ENCODE results near the gene ARHGEF28. TPM values are rescaled to one million over a fixed set of nuclear protein-coding genes. Genes with fewer than 3 reads are reported as not detected.

ARHGEF28 gene
- total and polyA plus RNA-seq, 2 of the 13 experiments (the other 11 are each of a cell fraction or from before 2014, with no cell fraction given): 17.4 to 34.1 TPM

DNA sequence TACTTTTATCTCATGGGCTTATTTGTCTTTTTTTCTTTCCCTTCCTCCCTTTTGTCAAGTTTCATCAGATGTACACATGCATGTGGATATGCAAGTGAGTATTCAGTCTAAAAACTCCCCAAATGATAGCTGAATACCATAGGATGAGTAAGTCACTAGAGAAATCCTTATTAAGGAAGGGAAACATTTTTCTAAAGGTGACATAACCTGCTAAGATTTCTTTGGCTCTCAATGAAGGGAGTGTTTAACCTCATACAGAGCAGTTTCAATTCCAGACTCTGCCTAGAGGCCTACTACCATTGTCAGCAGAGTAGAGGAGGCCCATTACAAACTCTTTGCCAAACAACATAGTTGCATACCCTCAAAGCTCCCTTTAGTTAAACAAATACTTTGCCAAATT, 192.4 kb downstream of the ARHGEF28 start:
- peaks cover 83% of the 10 kb centered on the region for H3K4me1 ChIP-seq (ENCODE audit: insufficient read depth, low read length)
- intact Hi-C loops (cut with micrococcal nuclease; ENCODE audit: unreplicated experiment) (no loop called here), in situ Hi-C loops (cut with HindIII; ENCODE audit: extremely low pct_ligation_motif_present, low pct_unique_long_range_greater_than_20kb) (no loop called here)
- H3K79me2 ChIP-seq (ENCODE audit: insufficient read depth, low read length): peaks cover 92% of the 10 kb centered on the region
- no peak overlapping the region for H3K9ac ChIP-seq (ENCODE audit: insufficient read depth, low read depth, low read length)
- CTCF ChIA-PET (ENCODE audit: low intra/inter-chr PET ratio, low total read pairs): no interaction called here
- H3K9me3 ChIP-seq (ENCODE audit: low read length): no peaks in the 10 kb centered on the region
- H3K4me2 ChIP-seq (ENCODE audit: low read depth, low read length): peak overlapping the region; percentile 91; the same call in 1 of the 2 replicates
- no peak for DNase-seq (ENCODE audit: low spot score)
- POLR2A ChIA-PET: interaction anchor here (0.7 to 1.2 kb wide), 2 partner anchors 22 to 194 kb away, joined by 3 read pairs; no protein-coding TSS in a partner anchor
- no TSS peak for BruUV-seq (replicated peaks)
- H3K27ac ChIP-seq (ENCODE audit: extremely low read length, insufficient read depth, low read length): no peak overlapping the region
- H3K36me3 ChIP-seq (replicated peaks in 1 of 2; ENCODE audit: control insufficient read depth in 1 of 2, insufficient read depth in 2 of 2, low read length in 2 of 2): peaks cover 3 to 18% of the 10 kb centered on the region in 2 experiments; a peak in 4 of 5 replicates
- no peaks in the 10 kb centered on the region; the same call in 1 of the 2 replicates for H4K20me1 ChIP-seq (ENCODE audit: insufficient read depth, low read length)
- FAIRE-seq: no peak
- H3K4me3 ChIP-seq (replicated peaks in 1 of 3; ENCODE audit: insufficient read depth in 1 of 3, low read depth in 2 of 3, low read length in 3 of 3): no peak overlapping the region
- no peak overlapping the region for H2AFZ ChIP-seq (ENCODE audit: low read length)
- H3K27me3 ChIP-seq (ENCODE audit: control insufficient read depth in 1 of 2, insufficient read depth in 2 of 2, low read length in 2 of 2): no peaks in the 10 kb centered on the region
- no peak for ATAC-seq
- no peak for TF ChIP-seq WIZ (CRISPR knock-in tag; IDR thresholded peaks at IDR 0.05)
- TF ChIP-seq ZC3H4 (CRISPR knock-in tag; IDR thresholded peaks at IDR 0.05; ENCODE audit: borderline replicate concordance): no peak
- no peak for TF ChIP-seq TOPORS (CRISPR knock-in tag; IDR thresholded peaks at IDR 0.05)
- TF ChIP-seq, protein P1, sequence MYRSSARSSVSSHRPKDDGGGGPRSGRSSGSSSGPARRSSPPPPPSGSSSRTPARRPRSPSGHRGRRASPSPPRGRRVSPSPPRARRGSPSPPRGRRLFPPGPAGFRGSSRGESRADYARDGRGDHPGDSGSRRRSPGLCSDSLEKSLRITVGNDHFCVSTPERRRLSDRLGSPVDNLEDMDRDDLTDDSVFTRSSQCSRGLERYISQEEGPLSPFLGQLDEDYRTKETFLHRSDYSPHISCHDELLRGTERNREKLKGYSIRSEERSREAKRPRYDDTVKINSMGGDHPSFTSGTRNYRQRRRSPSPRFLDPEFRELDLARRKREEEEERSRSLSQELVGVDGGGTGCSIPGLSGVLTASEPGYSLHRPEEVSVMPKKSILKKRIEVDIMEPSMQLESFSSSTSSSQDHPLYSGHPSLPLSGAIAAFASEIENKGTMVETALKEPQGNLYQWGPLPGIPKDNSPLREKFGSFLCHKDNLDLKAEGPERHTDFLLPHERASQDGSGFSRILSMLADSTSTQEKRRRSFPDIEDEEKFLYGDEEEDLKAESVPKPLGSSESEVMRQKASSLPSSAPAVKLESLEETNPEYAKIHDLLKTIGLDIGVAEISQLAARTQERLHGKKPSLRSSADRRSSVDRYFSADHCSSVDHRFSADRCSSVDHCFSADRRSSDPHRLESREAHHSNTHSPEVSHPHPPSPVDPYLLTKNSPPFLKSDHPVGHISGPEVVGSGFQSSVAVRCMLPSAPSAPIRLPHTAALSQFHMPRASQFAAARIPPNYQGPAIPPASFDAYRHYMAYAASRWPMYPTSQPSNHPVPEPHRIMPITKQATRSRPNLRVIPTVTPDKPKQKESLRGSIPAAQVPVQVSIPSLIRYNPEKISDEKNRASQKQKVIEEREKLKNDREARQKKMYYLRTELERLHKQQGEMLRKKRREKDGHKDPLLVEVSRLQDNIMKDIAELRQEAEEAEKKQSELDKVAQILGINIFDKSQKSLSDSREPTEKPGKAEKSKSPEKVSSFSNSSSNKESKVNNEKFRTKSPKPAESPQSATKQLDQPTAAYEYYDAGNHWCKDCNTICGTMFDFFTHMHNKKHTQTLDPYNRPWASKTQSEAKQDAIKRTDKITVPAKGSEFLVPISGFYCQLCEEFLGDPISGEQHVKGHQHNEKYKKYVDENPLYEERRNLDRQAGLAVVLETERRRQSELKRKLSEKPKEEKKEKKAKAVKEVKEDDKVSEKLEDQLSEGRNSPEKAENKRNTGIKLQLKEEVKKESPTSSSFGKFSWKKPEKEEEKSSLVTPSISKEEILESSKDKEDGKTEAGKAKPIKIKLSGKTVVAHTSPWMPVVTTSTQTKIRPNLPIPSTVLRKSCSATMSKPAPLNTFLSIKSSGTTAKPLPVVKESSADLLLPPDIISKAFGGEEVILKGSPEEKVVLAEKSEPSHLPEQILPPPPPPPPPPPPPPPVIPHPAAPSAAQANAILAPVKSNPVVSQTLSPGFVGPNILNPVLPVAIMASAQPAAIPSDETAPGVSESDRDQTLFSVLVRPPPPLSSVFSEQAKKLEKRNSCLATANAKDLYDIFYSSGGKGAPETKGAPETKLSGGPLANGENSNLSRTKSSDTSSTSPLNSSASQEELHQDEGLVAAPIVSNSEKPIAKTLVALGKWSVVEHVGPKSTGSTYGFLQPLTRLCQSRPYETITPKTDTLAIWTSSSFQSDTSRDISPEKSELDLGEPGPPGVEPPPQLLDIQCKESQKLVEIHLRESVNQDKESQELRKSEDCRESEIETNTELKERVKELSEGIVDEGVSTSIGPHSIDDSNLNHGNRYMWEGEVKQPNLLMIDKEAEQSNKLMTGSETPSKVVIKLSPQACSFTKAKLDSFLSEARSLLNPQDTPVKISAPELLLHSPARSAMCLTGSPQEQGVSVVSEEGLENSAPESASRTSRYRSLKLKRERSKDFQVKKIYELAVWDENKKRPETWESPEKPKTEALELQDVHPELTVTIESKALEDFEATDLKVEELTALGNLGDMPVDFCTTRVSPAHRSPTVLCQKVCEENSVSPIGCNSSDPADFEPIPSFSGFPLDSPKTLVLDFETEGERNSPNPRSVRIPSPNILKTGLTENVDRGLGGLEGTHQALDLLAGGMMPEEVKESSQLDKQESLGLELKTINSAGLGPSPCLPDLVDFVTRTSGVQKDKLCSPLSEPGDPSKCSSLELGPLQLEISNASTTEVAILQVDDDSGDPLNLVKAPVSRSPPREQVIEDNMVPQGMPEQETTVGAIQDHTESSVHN (CRISPR knock-in tag; IDR thresholded peaks at IDR 0.05): no peak
- TF ChIP-seq, protein P2, sequence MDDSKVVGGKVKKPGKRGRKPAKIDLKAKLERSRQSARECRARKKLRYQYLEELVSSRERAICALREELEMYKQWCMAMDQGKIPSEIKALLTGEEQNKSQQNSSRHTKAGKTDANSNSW (CRISPR knock-in tag; IDR thresholded peaks at IDR 0.05; ENCODE audit: borderline replicate concordance): no peak
- no peak for TF ChIP-seq REL (CRISPR knock-in tag; conservative IDR thresholded peaks at IDR 0.05)
- no peak for TF ChIP-seq SMARCC2 (IDR thresholded peaks at IDR 0.05)
- no peak for TF ChIP-seq HES4 (CRISPR knock-in tag; IDR thresholded peaks at IDR 0.05; ENCODE audit: borderline replicate concordance)
- TF ChIP-seq, protein P3, sequence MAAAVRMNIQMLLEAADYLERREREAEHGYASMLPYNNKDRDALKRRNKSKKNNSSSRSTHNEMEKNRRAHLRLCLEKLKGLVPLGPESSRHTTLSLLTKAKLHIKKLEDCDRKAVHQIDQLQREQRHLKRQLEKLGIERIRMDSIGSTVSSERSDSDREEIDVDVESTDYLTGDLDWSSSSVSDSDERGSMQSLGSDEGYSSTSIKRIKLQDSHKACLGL (CRISPR knock-in tag; IDR thresholded peaks at IDR 0.05): no peak
- TF ChIP-seq ZNF766 (CRISPR knock-in tag; IDR thresholded peaks at IDR 0.05; ENCODE audit: borderline replicate concordance): no peak
- TF ChIP-seq ZNF549 (CRISPR knock-in tag; IDR thresholded peaks at IDR 0.05): no peak
- TF ChIP-seq, protein P4, sequence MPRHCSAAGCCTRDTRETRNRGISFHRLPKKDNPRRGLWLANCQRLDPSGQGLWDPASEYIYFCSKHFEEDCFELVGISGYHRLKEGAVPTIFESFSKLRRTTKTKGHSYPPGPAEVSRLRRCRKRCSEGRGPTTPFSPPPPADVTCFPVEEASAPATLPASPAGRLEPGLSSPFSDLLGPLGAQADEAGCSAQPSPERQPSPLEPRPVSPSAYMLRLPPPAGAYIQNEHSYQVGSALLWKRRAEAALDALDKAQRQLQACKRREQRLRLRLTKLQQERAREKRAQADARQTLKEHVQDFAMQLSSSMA (CRISPR knock-in tag; IDR thresholded peaks at IDR 0.05): no peak
- TF ChIP-seq, protein P5, sequence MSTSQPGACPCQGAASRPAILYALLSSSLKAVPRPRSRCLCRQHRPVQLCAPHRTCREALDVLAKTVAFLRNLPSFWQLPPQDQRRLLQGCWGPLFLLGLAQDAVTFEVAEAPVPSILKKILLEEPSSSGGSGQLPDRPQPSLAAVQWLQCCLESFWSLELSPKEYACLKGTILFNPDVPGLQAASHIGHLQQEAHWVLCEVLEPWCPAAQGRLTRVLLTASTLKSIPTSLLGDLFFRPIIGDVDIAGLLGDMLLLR (CRISPR knock-in tag; IDR thresholded peaks at IDR 0.05): no peak
- no peak for TF ChIP-seq SOX6 (IDR thresholded peaks at IDR 0.05)
- TF ChIP-seq SOX6 (CRISPR knock-in tag; IDR thresholded peaks at IDR 0.05): no peak
- TF ChIP-seq KDM4B (CRISPR knock-in tag; IDR thresholded peaks at IDR 0.05): no peak
- no peak for TF ChIP-seq KLF6 (CRISPR knock-in tag; IDR thresholded peaks at IDR 0.05)
